ENCODE results near the gene SLC34A1.

SLC34A1 gene

GRCh38 chr5:177426566-177427210 is 42.5 kb downstream of the SLC34A1 start, which contains the start of gene GRK6 (continued):
- peak; percentile 64 for TF ChIP-seq ZNF692 (tag by site-specific recombination; IDR thresholded peaks at IDR 0.05)
- peak; percentile 56; the same call in 1 of the 2 replicates for TF ChIP-seq ZNF513 (tag by site-specific recombination; IDR thresholded peaks at IDR 0.05)
- no peak for TF ChIP-seq GLI2 (tag by site-specific recombination; IDR thresholded peaks at IDR 0.05; ENCODE audit: borderline replicate concordance, low read depth)
- TF ChIP-seq PRDM4 (tag by site-specific recombination; IDR thresholded peaks at IDR 0.05), result no peak
- no peak for TF ChIP-seq ZNF335 (tag by site-specific recombination; conservative IDR thresholded peaks at IDR 0.05)
- 0 out of 2 replicates have a peak, but pooled peaks have one; percentile 20 for TF ChIP-seq KLF16 (tag by site-specific recombination; IDR thresholded peaks at IDR 0.05)
- TF ChIP-seq ZBTB8A (tag by site-specific recombination; IDR thresholded peaks at IDR 0.05), result peak; percentile 61; the same call in 1 of the 2 replicates
- TF ChIP-seq ZNF626 (tag by site-specific recombination; IDR thresholded peaks at IDR 0.05), result no peak
- peak; percentile 63; the same call in 1 of the 2 replicates for TF ChIP-seq ZBTB20 (tag by site-specific recombination; IDR thresholded peaks at IDR 0.05)
- peak; percentile 88 for TF ChIP-seq EGR2 (tag by site-specific recombination; IDR thresholded peaks at IDR 0.05; ENCODE audit: low read depth)
- 0 out of 2 replicates have a peak, but pooled peaks have one; percentile 20 for TF ChIP-seq ZNF398 (tag by site-specific recombination; IDR thresholded peaks at IDR 0.05)

GRCh38 chr5:177427211-177427822 is 43.1 kb downstream of the SLC34A1 start:
- POLR2A ChIA-PET, result interaction anchor here (0.9 to 4.2 kb wide), 14 partner anchors 10 to 76 kb away, joined by 3 to 45 read pairs (median 10); partner anchors contain the start of genes DBN1, LMAN2 and PDLIM7
- Histone ChIP-seq H3K9me3 (ENCODE audit: control insufficient read depth, insufficient read depth, low read depth, low read length) (no peaks in the 10 kb centered on the region), H3K4me1 (ENCODE audit: control insufficient read depth, insufficient read depth, low read length) (no peaks in the 10 kb centered on the region), H3K4me3 (ENCODE audit: low read depth, low read length) (peak overlapping the region; percentile 89), H3K36me3 (ENCODE audit: control insufficient read depth in 2 of 2, insufficient read depth in 1 of 2, low read length in 2 of 2) (peaks cover 0 to 39% of the 10 kb centered on the region in 2 experiments; a peak in 1 of 3 replicates), H3K27ac (ENCODE audit: extremely low read depth, low read depth, low read length) (peak overlapping the region; percentile 98)
- CTCF ChIA-PET, result interaction anchor here (0.6 to 5.2 kb wide), 6 partner anchors 20 to 242 kb away, joined by 3 to 40 read pairs (median 4); no protein-coding TSS in a partner anchor
- TF ChIP-seq BCL11B (tag by site-specific recombination; IDR thresholded peaks at IDR 0.05; ENCODE audit: low read depth), result 0 out of 2 replicates have a peak, but pooled peaks have one; percentile 6
- TF ChIP-seq ZBTB26 (tag by site-specific recombination; optimal IDR thresholded peaks at IDR 0.05), result peak; percentile 7
- TF ChIP-seq SETDB1 (IDR thresholded peaks at IDR 0.05; ENCODE audit: insufficient read length, low read length), result no peak
- peak; percentile 47; the same call in 1 of the 2 replicates for TF ChIP-seq ZNF335 (tag by site-specific recombination; conservative IDR thresholded peaks at IDR 0.05)
- no peak for TF ChIP-seq ZSCAN4 (tag by site-specific recombination; IDR thresholded peaks at IDR 0.05)
- TF ChIP-seq ZBTB11 (tag by site-specific recombination; conservative IDR thresholded peaks at IDR 0.05; ENCODE audit: low read depth), result 0 out of 2 replicates have a peak, but pooled peaks have one; percentile 17
- TF ChIP-seq ZFP3 (tag by site-specific recombination; IDR thresholded peaks at IDR 0.05; ENCODE audit: low read depth), result no peak
- TF ChIP-seq ZNF660 (tag by site-specific recombination; IDR thresholded peaks at IDR 0.05), result no peak
- 0 out of 2 replicates have a peak, but pooled peaks have one; percentile 9 for TF ChIP-seq KLF10 (tag by site-specific recombination; IDR thresholded peaks at IDR 0.05)
- peak; percentile 40; the same call in 1 of the 2 replicates for TF ChIP-seq ZXDB (tag by site-specific recombination; IDR thresholded peaks at IDR 0.05)

All from HEK293 (cell line).